GM12878 (cell line): Measurements from ENCODE around the gene C2orf74. TPM values are rescaled to one million over a fixed set of nuclear protein-coding genes. Genes with fewer than 3 reads are reported as not detected.

Source experiments
- ATAC-seq: fragments of 200-7000 bp; cut with Tn5 transposase; 3 replicates; pipeline ENCODE4 v1.9.1; 2020; ENCODE audit warnings: mild to moderate bottlenecking, moderate library complexity
- BruUV-seq: library from RNA; stranded (reverse); fragments of 400-500 nt; replicated peaks from 2 replicates; lab custom pipeline; 2021; lab: Mats Ljungman, UMichigan
- CTCF ChIA-PET: fragments of 300-600 bp; sonication (Branson Sonifier 250); formaldehyde crosslinking; extraction: SDS; loops from one replicate; lab custom pipeline; 2021; ENCODE audit warnings: inconsistent platforms; lab: Yijun Ruan, JAX
- POLR2A ChIA-PET: fragments of 350-600 bp; formaldehyde crosslinking; extraction: SDS; loops from one replicate; lab custom pipeline; 2021; ENCODE audit warnings: inconsistent platforms; lab: Charles Lee
- RAD21 ChIA-PET: fragments of 300-600 bp; sonication (Branson Sonifier 250); formaldehyde crosslinking; loops from one replicate; lab custom pipeline; 2023; ENCODE audit warnings: antibody characterized with exemption; ENCODE audit not compliant: unreplicated experiment; lab: Charles Lee
- SMC1A ChIA-PET: fragments of 300-600 bp; sonication (Branson Sonifier 250); formaldehyde crosslinking; loops from one replicate; lab custom pipeline; 2023; ENCODE audit not compliant: unreplicated experiment, uncharacterized antibody; lab: Charles Lee
- DNase-seq: peaks from one replicate; pipeline ENCODE4 v3.0.0-alpha.2; 2011; ENCODE audit warnings: low read depth, low spot score
- FAIRE-seq: peaks from 3 replicates; lab custom pipeline; 2011; peaks lifted over from hg19 to GRCh38; lab: Jason Lieb, UNC
- H2AFZ ChIP-seq: 2 replicates; pipeline ENCODE4 v1.6.0; 2011; ENCODE audit warnings: low read depth, low read length, control low read depth; ENCODE audit not compliant: control insufficient read depth
- H3K27ac ChIP-seq: 2 replicates; pipeline ENCODE4 v1.5.1; 2011; ENCODE audit warnings: control low read depth; ENCODE audit not compliant: control insufficient read depth, insufficient read depth
- H3K27me3 ChIP-seq, 2 experiments: replicated peaks in 1 of 2; 2 replicates each; pipeline versions ENCODE4 v1.6.0 to v1.6.1; 2011; ENCODE audit warnings: low read length in 1 of 2; ENCODE audit not compliant: control insufficient read depth in 2 of 2, insufficient read depth in 2 of 2
- H3K36me3 ChIP-seq, 2 experiments: 2 replicates each; pipeline ENCODE4 v1.5.1; 2011; ENCODE audit warnings: low read length in 1 of 2; ENCODE audit not compliant: control insufficient read depth in 2 of 2, insufficient read depth in 2 of 2
- H3K4me1 ChIP-seq: 2 replicates; pipeline ENCODE4 v1.6.1; 2011; ENCODE audit warnings: mild to moderate bottlenecking, low read length, moderate library complexity, mixed read lengths; ENCODE audit not compliant: control insufficient read depth, insufficient read depth
- H3K4me2 ChIP-seq: 2 replicates; pipeline ENCODE4 v1.6.0; 2011; ENCODE audit warnings: control low read depth; ENCODE audit not compliant: control insufficient read depth, insufficient read depth
- H3K4me3 ChIP-seq: fragments of 200-600 bp; sonication (generic); 2 replicates; pipeline ENCODE4 v1.5.1; 2016
- H3K79me2 ChIP-seq: 2 replicates; pipeline ENCODE4 v1.6.0; 2011; ENCODE audit warnings: low read length; ENCODE audit not compliant: control insufficient read depth, insufficient read depth
- H3K9ac ChIP-seq: 2 replicates; pipeline ENCODE4 v1.8.0; 2011; ENCODE audit warnings: low read length, control low read depth, mixed read lengths; ENCODE audit not compliant: control insufficient read depth, insufficient read depth
- H3K9me3 ChIP-seq: replicated peaks from 3 replicates; pipeline ENCODE4 v1.5.1; 2011; ENCODE audit warnings: mild to moderate bottlenecking, low read length; ENCODE audit not compliant: control insufficient read depth, insufficient read depth
- H4K20me1 ChIP-seq: 2 replicates; pipeline ENCODE4 v1.6.0; 2011; ENCODE audit not compliant: control insufficient read depth, insufficient read depth
- BMI1 ChIP-seq: fragments of 450-650 bp; IDR thresholded peaks from 2 replicates; pipeline ENCODE4 v1.6.1; 2016; ENCODE audit warnings: mild to moderate bottlenecking, moderate library complexity, borderline replicate concordance
- CHD1 ChIP-seq: IDR thresholded peaks from 2 replicates; pipeline ENCODE4 v1.6.1; 2012; ENCODE audit warnings: low read depth, low read length, improper control_type of control experiment
- CTCF ChIP-seq, 3 experiments: IDR thresholded peaks in 2 of 3; conservative IDR thresholded peaks in 1 of 3; 2 replicates each; pipeline ENCODE4 v1.5.1; 2011; ENCODE audit warnings: low read depth in 3 of 3, low read length in 3 of 3, mild to moderate bottlenecking in 3 of 3, control low read depth in 2 of 3, moderate library complexity in 2 of 3, inconsistent platforms in 1 of 3, mixed read lengths in 1 of 3; ENCODE audit not compliant: control insufficient read depth in 2 of 3, insufficient read depth in 1 of 3; ENCODE audit errors: extremely low read depth in 1 of 3
- HDAC2 ChIP-seq: fragments of 200-600 bp; sonication (generic); IDR thresholded peaks from 2 replicates; pipeline ENCODE4 v1.6.1; 2017
- HDAC6 ChIP-seq: fragments of 200-600 bp; sonication (generic); IDR thresholded peaks from one replicate; pipeline ENCODE4 v1.8.0; 2017; ENCODE audit warnings: antibody characterized with exemption; ENCODE audit not compliant: unreplicated experiment
- PAX8 ChIP-seq: fragments of 450-650 bp; IDR thresholded peaks from 2 replicates; pipeline ENCODE4 v1.6.1; 2017; ENCODE audit warnings: mild to moderate bottlenecking, moderate library complexity
- POLR2AphosphoS5 ChIP-seq: IDR thresholded peaks from 2 replicates; pipeline ENCODE4 v1.6.1; 2011; ENCODE audit warnings: mild to moderate bottlenecking, low read length, inconsistent platforms
- SIN3A ChIP-seq: IDR thresholded peaks from 2 replicates; pipeline ENCODE4 v1.6.1; 2012; ENCODE audit warnings: low read depth, low read length, improper control_type of control experiment
- SPI1 ChIP-seq: IDR thresholded peaks from 2 replicates; pipeline ENCODE4 v1.6.1; 2011; ENCODE audit warnings: low read depth, mild to moderate bottlenecking, low read length, moderate library complexity, borderline replicate concordance; ENCODE audit not compliant: insufficient read depth
- SREBF1 ChIP-seq: IDR thresholded peaks from 2 replicates; pipeline ENCODE4 v1.6.1; 2012; ENCODE audit warnings: mild to moderate bottlenecking, low read length
- SRF ChIP-seq, 2 experiments: IDR thresholded peaks; 2 replicates each; pipeline ENCODE4 v1.6.1; 2011; ENCODE audit warnings: low read depth in 2 of 2, low read length in 2 of 2, mild to moderate bottlenecking in 1 of 2, moderate library complexity in 1 of 2
- USF2 ChIP-seq: IDR thresholded peaks from 2 replicates; pipeline ENCODE4 v1.6.1; 2011; ENCODE audit warnings: low read depth, low read length, improper control_type of control experiment, borderline replicate concordance
- ZNF24 ChIP-seq: fragments of 450-650 bp; IDR thresholded peaks from 2 replicates; pipeline ENCODE4 v1.6.1; 2017; ENCODE audit warnings: antibody characterized with exemption, mild to moderate bottlenecking
- ZNF274 ChIP-seq: IDR thresholded peaks from one replicate; pipeline ENCODE4 v1.8.0; 2011; ENCODE audit not compliant: insufficient read length, insufficient read depth
- WGBS: methylation state at CpG from one replicate; pipeline ENCODE4 v1.1.6; 2016; ENCODE audit warnings: low lambda C conversion rate; ENCODE audit not compliant: insufficient replicate concordance, insufficient coverage; ENCODE audit errors: missing lambda C conversion rate; 5-methylcytosine and 5-hydroxymethylcytosine counted together
- in situ Hi-C: fragments of 300-500 bp; cut with MboI; formaldehyde crosslinking; loops from 9 replicates; pipeline ENCODE4 v1.14.3; 2018; ENCODE audit warnings: mixed read lengths
- intact Hi-C: fragments of 100-400 bp; cut with micrococcal nuclease; formaldehyde crosslinking; loops from one replicate; pipeline ENCODE4 v1.14.2; 2022; ENCODE audit not compliant: unreplicated experiment
- polyA plus RNA-seq, 11 experiments: library from polyadenylated mRNA; depleted of rRNA in 4 of 11; unstranded in 6 of 11; stranded (reverse) in 5 of 11; fragments of >200 nt; fragmentation: Nextera tagmentation in 4 of 11; fragmentation: Illumina TruSeq in 1 of 11; extraction: Ambion mirVana in 4 of 11; extraction: Trizol in 1 of 11; gene quantifications; 1 replicate in 1 of 11; 2 replicates in 10 of 11; pipeline versions ENCODE4 v1.2.1 to v1.2.3, GENCODE V29; 2011 to 2016; ENCODE audit warnings: inconsistent platforms in 2 of 11, missing spikeins in 2 of 11, low read depth in 1 of 11
- total RNA-seq, 4 experiments: library from RNA; depleted of rRNA in 3 of 4; stranded (reverse); fragments of >200 nt in 3 of 4; fragmentation: Illumina TruSeq in 1 of 4; extraction: Trizol in 1 of 4; gene quantifications; 2 replicates each; pipeline versions ENCODE4 v1.2.1 to v1.2.3, GENCODE V29; 2013 to 2021

The C2orf74 gene
- total and polyA plus RNA-seq, 10 of the 15 experiments (the other 5 are each of a cell fraction or from before 2014, with no cell fraction given): 3.8 to 25.0 (median 15.2) TPM

GRCh38 chr2:61158356-61158955, 3.5 kb upstream of the C2orf74 start:
- no peaks in the 10 kb centered on the region for H3K4me1 ChIP-seq
- ChIA-PET SMC1A (no interaction called here), POLR2A (no interaction called here), CTCF (interaction anchor here (0.6 kb wide), 1 partner anchor 892 kb away, joined by 3 read pairs; no protein-coding TSS in a partner anchor), RAD21 (no interaction called here)
- H4K20me1 ChIP-seq: no peaks in the 10 kb centered on the region
- ATAC-seq: no peak
- DNase-seq: no peak
- intact Hi-C loops (no loop called here), in situ Hi-C loops (no loop called here)
- no peak overlapping the region for H3K9ac ChIP-seq
- FAIRE-seq: no peak
- no peaks in the 10 kb centered on the region; a peak in 1 of 4 replicates for H3K36me3 ChIP-seq
- H2AFZ ChIP-seq: no peak overlapping the region
- H3K4me3 ChIP-seq: no peak overlapping the region
- H3K4me2 ChIP-seq: no peak overlapping the region
- TF ChIP-seq ZNF24: no peak
- peak; percentile 57; the same call in 1 of the 2 replicates for TF ChIP-seq SPI1
- WGBS: 91% methylated on average over 3 of the region's 3 CpGs
- H3K9me3 ChIP-seq: no peaks in the 10 kb centered on the region; the same call in 1 of the 3 replicates
- H3K27me3 ChIP-seq: no peaks in the 10 kb centered on the region
- BruUV-seq: no TSS peak
- H3K27ac ChIP-seq: no peak overlapping the region
- H3K79me2 ChIP-seq: no peaks in the 10 kb centered on the region

GRCh38 chr2:61162721-61163120, 733 bp downstream of the C2orf74 start:
- FAIRE-seq: no peak
- no peak for TF ChIP-seq PAX8
- TF ChIP-seq CTCF (IDR thresholded peaks at IDR 0.05 in 2 of 3, conservative IDR thresholded peaks at IDR 0.05 in 1 of 3; ENCODE audit: control insufficient read depth in 2 of 3, extremely low read depth in 1 of 3, insufficient read depth in 1 of 3, low read depth in 3 of 3, low read length in 3 of 3): no peak
- no peak for TF ChIP-seq BMI1
- TF ChIP-seq HDAC6: no peak
- no peak for TF ChIP-seq SREBF1
- TF ChIP-seq ZNF274: no peak
- no peak for TF ChIP-seq SIN3A
- TF ChIP-seq SRF (IDR thresholded peaks at IDR 0.05; ENCODE audit: low read depth in 2 of 2, low read length in 2 of 2): no peak
- no peak for TF ChIP-seq CHD1
- no peak for TF ChIP-seq POLR2AphosphoS5
- TF ChIP-seq HDAC2: no peak
- TF ChIP-seq USF2: no peak

More at GRCh38 chr2:61162721-61163120, 733 bp downstream of the C2orf74 start:
- Histone ChIP-seq H3K9me3 (no peaks in the 10 kb centered on the region; the same call in 1 of the 3 replicates), H3K4me1 (no peaks in the 10 kb centered on the region), H4K20me1 (no peaks in the 10 kb centered on the region), H3K36me3 (peaks cover 0 to 3% of the 10 kb centered on the region in 2 experiments; a peak in 1 of 4 replicates), H3K27ac (no peak overlapping the region), H3K79me2 (no peaks in the 10 kb centered on the region), H3K27me3 (no peaks in the 10 kb centered on the region), H3K9ac (no peak overlapping the region), H2AFZ (no peak overlapping the region), H3K4me3 (no peak overlapping the region), H3K4me2 (no peak overlapping the region)
- in situ Hi-C loops: no loop called here
- no TSS peak for BruUV-seq
- ChIA-PET SMC1A (interaction anchor here (0.6 to 1.1 kb wide), 3 partner anchors 18 to 345 kb away, joined by 3 to 4 read pairs (median 3); no protein-coding TSS in a partner anchor), RAD21 (no interaction called here), CTCF (interaction anchor here (1.1 kb wide), 1 partner anchor 18 kb away, joined by 3 read pairs; no protein-coding TSS in a partner anchor), POLR2A (no interaction called here)
- 77% methylated on average over 5 of the region's 5 CpGs for WGBS
- DNase-seq (no peak), ATAC-seq (no peak)
- intact Hi-C loops: no loop called here
